Spleen (tissue), 11 donors: ENCODE results near the gene EFCAB8. TPM values are rescaled to one million over a fixed set of nuclear protein-coding genes. Genes with fewer than 3 reads are reported as not detected.

Experiments
- DNase-seq: peaks from one replicate; pipeline ENCODE4 v3.0.0-alpha.2; 2020
- H3K27ac ChIP-seq, 8 donors: fragments of 200-600 bp; sonication (generic) in 7 of 8; 1 replicate in 4 of 8; 2 replicates in 4 of 8; pipeline versions ENCODE4 v1.5.0 to v1.8.0; 2016 to 2021; ENCODE audit warnings: inconsistent platforms in 4 of 8, mild to moderate bottlenecking in 4 of 8, moderate library complexity in 1 of 8
- H3K27me3 ChIP-seq, 7 donors: fragments of 200-600 bp; sonication (generic) in 6 of 7; replicated peaks in 1 of 7; 1 replicate in 4 of 7; 2 replicates in 3 of 7; pipeline versions ENCODE4 v1.5.0 to v1.8.0; 2016 to 2021; ENCODE audit warnings: inconsistent platforms in 3 of 7, mild to moderate bottlenecking in 1 of 7
- H3K36me3 ChIP-seq, 6 donors: fragments of 200-600 bp; sonication (generic) in 5 of 6; 1 replicate in 4 of 6; 2 replicates in 2 of 6; pipeline versions ENCODE4 v1.5.0 to v1.8.0; 2016 to 2021; ENCODE audit warnings: inconsistent platforms in 2 of 6
- H3K4me1 ChIP-seq, 6 donors: fragments of 200-600 bp; sonication (generic) in 5 of 6; 1 replicate in 3 of 6; 2 replicates in 3 of 6; pipeline versions ENCODE4 v1.5.0 to v1.8.0; 2016 to 2021; ENCODE audit warnings: inconsistent platforms in 3 of 6
- H3K4me3 ChIP-seq, 8 donors: fragments of 200-600 bp; sonication (generic) in 7 of 8; 1 replicate in 4 of 8; 2 replicates in 4 of 8; pipeline versions ENCODE4 v1.5.0 to v1.8.0; 2016 to 2021; ENCODE audit warnings: inconsistent platforms in 4 of 8, mild to moderate bottlenecking in 4 of 8, moderate library complexity in 2 of 8
- H3K9me3 ChIP-seq, 8 donors: fragments of 200-600 bp; sonication (generic) in 7 of 8; 1 replicate in 4 of 8; 2 replicates in 4 of 8; pipeline versions ENCODE4 v1.5.0 to v1.8.0; 2016 to 2021; ENCODE audit warnings: inconsistent platforms in 4 of 8
- POLR2A ChIP-seq, 3 donors: fragments of 450-650 bp; IDR thresholded peaks; one replicate each; pipeline ENCODE4 v1.5.1; 2017; ENCODE audit warnings: antibody characterized with exemption in 3 of 3, mild to moderate bottlenecking in 1 of 3
- POLR2AphosphoS5 ChIP-seq, 3 donors: sonication (generic); formaldehyde crosslinking; IDR thresholded peaks; one replicate each; pipeline ENCODE4 v1.5.1; 2017; ENCODE audit warnings: antibody characterized with exemption in 3 of 3
- WGBS, 5 donors: extraction: QIAGEN DNeasy Blood & Tissue Kit in 3 of 5; methylation state at CpG; one replicate each; pipeline versions ENCODE4 v1.1.5 to v1.1.7; 2013 to 2018; 5-methylcytosine and 5-hydroxymethylcytosine counted together
- intact Hi-C: fragments of 100-400 bp; cut with DNase I; formaldehyde crosslinking; loops from one replicate; pipeline ENCODE4 v1.15.0; 2023; ENCODE audit warnings: low total_unique reads
- polyA plus RNA-seq, 3 donors: library from polyadenylated mRNA; stranded (reverse); fragments of 200-250 nt; gene quantifications; one replicate each; pipeline ENCODE4 v1.2.1, GENCODE V29; 2013
- total RNA-seq, 7 donors: library from RNA; depleted of rRNA in 3 of 7; stranded (reverse); fragments of >200 nt in 3 of 7; fragmentation: NEBNext Ultra II Directional in 4 of 7; extraction: Animal tissue kit (Norgen Biotek cat#: 25700) in 4 of 7; gene quantifications; one replicate each; pipeline versions ENCODE4 v1.1.0 to v1.2.1, GENCODE V29; 2016 to 2021
- TF ChIP-seq, protein P1 (sequence below), 11 experiments: fragments of 200-600 bp in 7 of 11; fragments of 450-650 bp in 4 of 11; sonication (generic) in 4 of 11; IDR thresholded peaks in 8 of 11; conservative IDR thresholded peaks in 3 of 11; 1 replicate in 7 of 11; 2 replicates in 4 of 11; pipeline versions ENCODE4 v1.4.0 to v1.8.0; 2016 to 2021; ENCODE audit warnings: antibody characterized with exemption in 11 of 11, inconsistent platforms in 4 of 11, mild to moderate bottlenecking in 1 of 11
- donor health status: healthy with polysubstance abuse.
- donor health status: DM: no; HTN: no; CAD: no; lungs with moderate emphysema.
- donor health status: DM: no; HTN: no; CAD: no.
- donor health status: Bipolar disorder and iron deficiency.
- donor health status: healthy.
- donor health status: DM: no; HTN: no; CAD: no.
- donor health status: DM: yes; HTN: yes; CAD: no.

The EFCAB8 gene
- total and polyA plus RNA-seq, 10 donors = 0.06 to 4.2 (median 1.0) TPM

DNA sequence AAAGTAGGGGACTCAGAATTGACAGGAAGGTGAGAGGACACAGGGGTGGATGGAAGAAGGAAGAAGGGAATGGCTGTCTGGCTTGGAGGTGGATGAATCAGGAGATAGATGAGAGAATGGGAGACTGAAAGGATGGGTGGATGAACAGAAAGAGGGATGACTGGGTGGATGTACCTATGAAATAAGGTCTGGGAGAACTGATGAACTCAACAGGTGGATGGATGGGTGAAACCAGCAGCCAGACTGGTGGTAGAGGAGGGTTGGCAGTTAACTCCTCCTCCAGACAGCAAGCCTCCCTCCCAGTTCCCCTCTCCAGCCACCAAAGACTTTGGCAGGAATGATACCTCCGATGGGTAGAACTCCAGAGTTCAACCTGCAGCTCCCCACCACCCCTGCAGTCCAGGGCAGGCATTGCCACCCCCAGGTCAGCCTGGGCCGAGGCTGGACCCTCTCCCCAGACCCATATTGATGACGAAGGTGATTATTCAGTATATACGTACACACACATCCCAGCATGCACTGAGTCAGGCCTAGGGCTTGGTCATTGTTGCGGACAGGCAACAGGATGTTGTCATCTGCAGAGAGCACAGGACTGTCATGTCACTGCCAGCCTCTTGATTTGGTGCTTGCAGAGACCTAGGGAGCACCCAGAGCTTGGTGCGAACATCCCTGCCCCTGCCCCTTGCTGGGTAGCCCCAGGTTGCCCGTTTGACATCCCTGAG lies 143.5 kb downstream of the EFCAB8 start:
- DNase-seq = peak; percentile 51
- no peak overlapping the region for H3K27ac ChIP-seq
- H3K4me3 ChIP-seq = no peak overlapping the region
- 87 to 95% (median 90%) methylated on average over 4 to 7 of the region's 7 CpGs for WGBS, 5 donors
- H3K4me1 ChIP-seq = peaks cover 0 to 10% (median 6%) of the 10 kb centered on the region in 6 donors
- no peak for TF ChIP-seq POLR2A (IDR thresholded peaks at IDR 0.05)
- TF ChIP-seq, protein P1, sequence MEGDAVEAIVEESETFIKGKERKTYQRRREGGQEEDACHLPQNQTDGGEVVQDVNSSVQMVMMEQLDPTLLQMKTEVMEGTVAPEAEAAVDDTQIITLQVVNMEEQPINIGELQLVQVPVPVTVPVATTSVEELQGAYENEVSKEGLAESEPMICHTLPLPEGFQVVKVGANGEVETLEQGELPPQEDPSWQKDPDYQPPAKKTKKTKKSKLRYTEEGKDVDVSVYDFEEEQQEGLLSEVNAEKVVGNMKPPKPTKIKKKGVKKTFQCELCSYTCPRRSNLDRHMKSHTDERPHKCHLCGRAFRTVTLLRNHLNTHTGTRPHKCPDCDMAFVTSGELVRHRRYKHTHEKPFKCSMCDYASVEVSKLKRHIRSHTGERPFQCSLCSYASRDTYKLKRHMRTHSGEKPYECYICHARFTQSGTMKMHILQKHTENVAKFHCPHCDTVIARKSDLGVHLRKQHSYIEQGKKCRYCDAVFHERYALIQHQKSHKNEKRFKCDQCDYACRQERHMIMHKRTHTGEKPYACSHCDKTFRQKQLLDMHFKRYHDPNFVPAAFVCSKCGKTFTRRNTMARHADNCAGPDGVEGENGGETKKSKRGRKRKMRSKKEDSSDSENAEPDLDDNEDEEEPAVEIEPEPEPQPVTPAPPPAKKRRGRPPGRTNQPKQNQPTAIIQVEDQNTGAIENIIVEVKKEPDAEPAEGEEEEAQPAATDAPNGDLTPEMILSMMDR (IDR thresholded peaks at IDR 0.05 in 8 of 11, conservative IDR thresholded peaks at IDR 0.05 in 3 of 11) = no peak
- TF ChIP-seq POLR2AphosphoS5 (IDR thresholded peaks at IDR 0.05) = no peak
- no peaks in the 10 kb centered on the region for H3K36me3 ChIP-seq
- H3K27me3 ChIP-seq = no peaks in the 10 kb centered on the region
- peaks cover 0 to 12% (median 8%) of the 10 kb centered on the region in 8 donors for H3K9me3 ChIP-seq
- intact Hi-C loops = no loop called here

DNA sequence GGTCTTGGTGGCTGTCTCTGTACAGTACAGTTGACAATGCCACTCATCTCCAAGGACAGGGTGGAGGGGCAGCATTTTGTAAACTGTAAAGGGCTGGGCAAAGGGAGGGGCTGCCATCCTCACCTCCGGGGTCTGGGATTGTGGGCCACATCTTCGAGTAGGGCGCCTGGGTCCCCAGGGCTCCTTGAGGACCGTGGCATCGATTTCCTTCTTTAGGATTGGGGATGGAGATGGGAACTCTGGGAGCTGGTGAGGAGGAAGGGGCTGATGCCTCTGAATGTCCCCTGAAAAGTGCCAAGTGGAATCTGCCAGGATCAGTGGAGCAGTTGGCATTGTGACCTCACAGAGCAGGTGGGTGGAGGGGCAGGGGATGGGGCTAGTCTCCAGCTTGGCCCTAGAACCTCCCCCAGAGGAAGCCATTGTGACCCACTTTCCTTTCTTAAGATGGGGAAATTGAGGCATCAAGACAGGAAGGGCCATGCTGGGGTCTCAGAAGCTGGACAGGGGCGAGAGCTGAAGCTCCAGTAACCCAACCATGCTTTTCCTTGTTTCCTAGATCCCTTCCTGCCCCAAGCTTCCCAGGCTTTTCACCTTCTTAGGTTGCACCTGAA lies 145.5 kb downstream of the EFCAB8 start, which contains the start of gene SUN5:
Gene SUN5, minus strand, starts transcription at position 293 of the 611 bp plus-strand sequence. Its CDS starts 93 bp downstream, at position 200.
- Histone ChIP-seq H3K9me3 (peaks cover 0 to 12% (median 8%) of the 10 kb centered on the region in 8 donors), H3K4me3 (no peak within 1 kb of the TSS), H3K36me3 (no peaks in the 10 kb centered on the region), H3K27ac (no peak within 1 kb of the TSS), H3K27me3 (no peaks in the 10 kb centered on the region), H3K4me1 (peaks cover 0 to 11% (median 6%) of the 10 kb centered on the region in 6 donors)
- TF ChIP-seq, protein P1 (IDR thresholded peaks at IDR 0.05 in 8 of 11, conservative IDR thresholded peaks at IDR 0.05 in 3 of 11) = no peak
- TF ChIP-seq POLR2AphosphoS5 (IDR thresholded peaks at IDR 0.05) (no peak), POLR2A (IDR thresholded peaks at IDR 0.05) (no peak)
- 72 to 87% (median 83%) methylated on average over 6 of the region's 6 CpGs for WGBS, 5 donors
- intact Hi-C loops = no loop called here
- peak; percentile 33 for DNase-seq

DNA sequence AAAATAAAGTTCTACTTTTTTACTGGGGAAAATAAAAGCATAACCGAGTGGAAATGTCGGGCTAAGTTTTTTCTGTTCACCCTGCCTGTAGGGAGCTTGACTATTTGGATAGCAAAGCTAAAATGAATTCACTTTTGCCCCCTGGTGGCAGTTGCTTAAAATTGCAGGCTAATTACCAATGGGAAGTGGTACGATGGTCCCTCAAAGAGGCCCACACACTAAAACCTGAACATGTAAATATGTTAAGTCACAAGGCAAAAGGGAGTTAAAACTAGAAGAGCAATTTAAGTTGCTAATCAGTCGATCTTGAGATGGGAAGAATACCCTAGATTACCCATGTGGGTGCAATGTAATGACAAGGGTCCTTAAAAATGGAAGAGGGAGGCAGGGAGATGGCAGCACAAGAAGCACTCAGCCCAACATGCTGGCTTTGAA lies 146.4 kb downstream of the EFCAB8 start:
- DNase-seq = no peak
- no peak overlapping the region for H3K4me3 ChIP-seq
- WGBS, 5 donors = 57 to 66% (median 60%) methylated on average over 4 of the region's 4 CpGs
- peaks cover 0 to 12% (median 8%) of the 10 kb centered on the region in 8 donors for H3K9me3 ChIP-seq
- H3K27me3 ChIP-seq = no peaks in the 10 kb centered on the region
- TF ChIP-seq POLR2AphosphoS5 (IDR thresholded peaks at IDR 0.05) (no peak), POLR2A (IDR thresholded peaks at IDR 0.05) (no peak)
- TF ChIP-seq, protein P1 (IDR thresholded peaks at IDR 0.05 in 8 of 11, conservative IDR thresholded peaks at IDR 0.05 in 3 of 11) = peak in 8 of 11 experiments; percentile 22 to 65 (median 46)
- H3K27ac ChIP-seq = no peak overlapping the region
- intact Hi-C loops = loop anchor here (5.0 kb wide), 1 partner anchor 103 kb away; no protein-coding TSS in a partner anchor
- peaks cover 0 to 14% (median 1%) of the 10 kb centered on the region in 6 donors for H3K4me1 ChIP-seq
- H3K36me3 ChIP-seq = no peaks in the 10 kb centered on the region
